Upper lobe of right lung (tissue), 1 donor: ENCODE results near the gene BACH2. TPM values are rescaled to one million over a fixed set of nuclear protein-coding genes. Genes with fewer than 3 reads are reported as not detected.

ENCODE experiments used
- ATAC-seq: fragments of 200-7000 bp; cut with Tn5 transposase; one replicate; pipeline ENCODE4 v1.9.1; 2020; ENCODE audit warnings: mild to moderate bottlenecking, moderate library complexity
- DNase-seq: peaks from one replicate; pipeline ENCODE4 v3.0.0-alpha.2; 2020
- H3K27ac ChIP-seq: fragments of 200-600 bp; one replicate; pipeline ENCODE4 v1.8.0; 2022
- H3K27me3 ChIP-seq: fragments of 200-600 bp; one replicate; pipeline ENCODE4 v1.8.0; 2022; ENCODE audit warnings: mild to moderate bottlenecking
- H3K36me3 ChIP-seq: fragments of 200-600 bp; one replicate; pipeline ENCODE4 v1.8.0; 2022
- H3K4me1 ChIP-seq: fragments of 200-600 bp; one replicate; pipeline ENCODE4 v1.8.0; 2022
- H3K4me3 ChIP-seq: fragments of 200-600 bp; one replicate; pipeline ENCODE4 v1.8.0; 2022; ENCODE audit warnings: mild to moderate bottlenecking
- H3K9me3 ChIP-seq: fragments of 200-600 bp; one replicate; pipeline ENCODE4 v1.8.0; 2022
- intact Hi-C: fragments of 100-400 bp; cut with DNase I; formaldehyde crosslinking; loops from one replicate; pipeline ENCODE4 v1.11.0; 2022
- total RNA-seq: library from RNA; stranded (reverse); fragmentation: NEBNext Ultra II Directional; extraction: Animal tissue kit (Norgen Biotek cat#: 25700); gene quantifications from one replicate; pipeline ENCODE4 v1.2.1, GENCODE V29; 2021
- TF ChIP-seq, protein P1 (sequence below): fragments of 200-600 bp; IDR thresholded peaks from one replicate; pipeline ENCODE4 v1.8.0; 2022; ENCODE audit warnings: antibody characterized with exemption
- donor health status: DM: no; HTN: yes; CAD: no; lungs with severe emphysema.

BACH2 gene
- total RNA-seq, 1 donor from 2014 or later = 4.9 TPM

DNA sequence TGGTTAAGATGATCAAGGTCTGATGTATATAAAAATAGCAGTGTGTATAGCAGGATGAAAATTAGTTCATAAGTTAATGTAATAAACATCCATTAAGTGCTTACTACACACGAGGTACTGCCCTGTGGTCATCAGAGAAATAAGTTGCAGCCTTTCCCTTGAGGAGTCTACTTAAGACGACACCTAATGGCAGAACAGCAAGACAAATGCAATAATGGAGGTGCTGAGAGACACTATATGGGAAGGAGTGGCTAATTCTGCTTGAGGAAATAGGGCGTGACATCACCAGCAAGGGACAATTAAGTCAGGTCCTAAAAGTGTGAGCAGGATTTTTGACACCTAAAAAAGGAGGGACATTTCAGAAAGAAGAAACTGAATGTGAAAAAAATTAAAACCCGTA, 75.2 kb downstream of the BACH2 start:
- H3K4me1 ChIP-seq = peaks cover 21% of the 10 kb centered on the region
- no peaks in the 10 kb centered on the region for H3K27me3 ChIP-seq
- no peaks in the 10 kb centered on the region for H3K9me3 ChIP-seq
- no peak overlapping the region for H3K27ac ChIP-seq
- ATAC-seq (no peak), DNase-seq (no peak)
- no peaks in the 10 kb centered on the region for H3K36me3 ChIP-seq
- TF ChIP-seq, protein P1, sequence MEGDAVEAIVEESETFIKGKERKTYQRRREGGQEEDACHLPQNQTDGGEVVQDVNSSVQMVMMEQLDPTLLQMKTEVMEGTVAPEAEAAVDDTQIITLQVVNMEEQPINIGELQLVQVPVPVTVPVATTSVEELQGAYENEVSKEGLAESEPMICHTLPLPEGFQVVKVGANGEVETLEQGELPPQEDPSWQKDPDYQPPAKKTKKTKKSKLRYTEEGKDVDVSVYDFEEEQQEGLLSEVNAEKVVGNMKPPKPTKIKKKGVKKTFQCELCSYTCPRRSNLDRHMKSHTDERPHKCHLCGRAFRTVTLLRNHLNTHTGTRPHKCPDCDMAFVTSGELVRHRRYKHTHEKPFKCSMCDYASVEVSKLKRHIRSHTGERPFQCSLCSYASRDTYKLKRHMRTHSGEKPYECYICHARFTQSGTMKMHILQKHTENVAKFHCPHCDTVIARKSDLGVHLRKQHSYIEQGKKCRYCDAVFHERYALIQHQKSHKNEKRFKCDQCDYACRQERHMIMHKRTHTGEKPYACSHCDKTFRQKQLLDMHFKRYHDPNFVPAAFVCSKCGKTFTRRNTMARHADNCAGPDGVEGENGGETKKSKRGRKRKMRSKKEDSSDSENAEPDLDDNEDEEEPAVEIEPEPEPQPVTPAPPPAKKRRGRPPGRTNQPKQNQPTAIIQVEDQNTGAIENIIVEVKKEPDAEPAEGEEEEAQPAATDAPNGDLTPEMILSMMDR = no peak
- H3K4me3 ChIP-seq = no peak overlapping the region
- intact Hi-C loops = no loop called here

DNA sequence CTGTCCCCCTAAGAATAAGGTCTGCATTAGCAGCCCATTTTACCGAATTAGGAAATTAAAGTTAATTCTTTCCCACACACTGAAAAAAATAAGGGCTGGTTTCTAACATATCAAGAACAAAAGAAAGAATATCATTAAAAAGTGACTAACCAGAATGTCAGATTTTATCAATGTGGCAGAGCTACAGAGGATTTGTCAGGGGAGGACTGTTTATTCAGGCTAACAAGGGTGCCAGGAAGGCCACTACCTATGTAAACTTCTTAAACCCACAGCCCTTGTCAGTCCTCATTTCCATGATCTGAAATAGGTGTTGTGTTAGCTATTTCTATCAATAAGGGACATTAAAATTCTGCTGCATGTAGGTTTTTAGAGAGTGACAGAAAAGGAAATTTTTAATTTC, 76.4 kb downstream of the BACH2 start:
- DNase-seq = no peak
- intact Hi-C loops = no loop called here
- no peak overlapping the region for H3K27ac ChIP-seq
- no peaks in the 10 kb centered on the region for H3K9me3 ChIP-seq
- no peaks in the 10 kb centered on the region for H3K27me3 ChIP-seq
- TF ChIP-seq, protein P1 = no peak
- H3K4me1 ChIP-seq = peaks cover 30% of the 10 kb centered on the region
- H3K4me3 ChIP-seq = no peak overlapping the region
- ATAC-seq = no peak
- H3K36me3 ChIP-seq = no peaks in the 10 kb centered on the region

DNA sequence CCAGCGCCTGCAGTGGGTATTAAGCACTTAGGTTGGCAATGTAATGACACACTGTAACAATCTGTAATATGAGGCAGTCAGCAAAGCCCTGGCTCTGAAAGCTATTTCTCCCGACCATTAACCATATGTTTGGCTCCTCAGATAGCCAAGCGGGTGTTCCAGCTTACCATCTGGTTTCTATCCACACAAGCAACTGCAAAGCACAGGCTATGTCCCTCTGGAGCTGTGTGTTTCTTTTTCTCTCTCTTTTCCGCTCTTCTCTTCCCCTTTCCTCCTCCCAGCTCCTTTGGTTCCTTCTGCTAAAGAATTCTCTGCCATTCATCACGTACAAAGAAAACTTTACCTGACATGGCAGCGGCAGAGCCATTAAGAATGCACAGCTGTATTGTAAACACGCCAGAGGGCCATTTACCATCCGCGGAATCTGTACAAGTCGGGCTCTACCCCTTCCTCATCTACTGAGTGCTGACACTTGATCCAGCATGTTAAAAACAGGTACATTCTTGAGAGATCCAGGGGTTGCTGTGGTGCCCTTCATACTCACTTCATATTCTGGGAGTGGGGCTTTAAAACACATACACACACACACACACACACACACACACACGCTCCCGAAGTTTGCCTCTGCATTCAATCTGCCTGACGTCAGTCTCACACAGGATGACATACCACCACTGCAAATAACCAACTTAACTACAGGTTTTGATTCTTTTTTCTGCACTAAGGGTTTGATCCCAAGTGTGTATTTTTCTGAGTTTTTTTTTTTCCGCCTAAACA, 77.2 kb downstream of the BACH2 start:
- no peak for DNase-seq
- intact Hi-C loops = no loop called here
- Histone ChIP-seq H3K36me3 (no peaks in the 10 kb centered on the region), H3K27ac (peak overlapping the region; percentile 82), H3K4me1 (peaks cover 30% of the 10 kb centered on the region), H3K27me3 (no peaks in the 10 kb centered on the region), H3K4me3 (peak overlapping the region; percentile 17), H3K9me3 (no peaks in the 10 kb centered on the region)
- peak; percentile 37 for ATAC-seq
- TF ChIP-seq, protein P1 = no peak

DNA sequence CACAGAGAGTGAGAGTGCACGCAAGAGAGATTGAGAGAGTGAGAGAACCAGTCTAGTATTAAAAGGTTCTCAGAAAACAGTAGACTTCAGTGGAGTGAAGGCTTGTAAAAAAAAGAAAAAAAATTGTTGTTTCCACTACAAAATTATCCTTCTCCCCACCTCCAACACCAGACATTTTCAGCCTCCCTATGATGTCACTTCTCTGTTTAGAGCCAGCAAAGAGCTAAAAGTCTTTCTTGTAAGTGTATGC, 77.8 kb downstream of the BACH2 start:
- Histone ChIP-seq H3K9me3 (no peaks in the 10 kb centered on the region), H3K36me3 (no peaks in the 10 kb centered on the region), H3K27ac (peak overlapping the region; percentile 82), H3K4me3 (peak overlapping the region; percentile 17), H3K4me1 (peaks cover 30% of the 10 kb centered on the region), H3K27me3 (no peaks in the 10 kb centered on the region)
- TF ChIP-seq, protein P1 = no peak
- ATAC-seq (no peak), DNase-seq (no peak)
- intact Hi-C loops = no loop called here

DNA sequence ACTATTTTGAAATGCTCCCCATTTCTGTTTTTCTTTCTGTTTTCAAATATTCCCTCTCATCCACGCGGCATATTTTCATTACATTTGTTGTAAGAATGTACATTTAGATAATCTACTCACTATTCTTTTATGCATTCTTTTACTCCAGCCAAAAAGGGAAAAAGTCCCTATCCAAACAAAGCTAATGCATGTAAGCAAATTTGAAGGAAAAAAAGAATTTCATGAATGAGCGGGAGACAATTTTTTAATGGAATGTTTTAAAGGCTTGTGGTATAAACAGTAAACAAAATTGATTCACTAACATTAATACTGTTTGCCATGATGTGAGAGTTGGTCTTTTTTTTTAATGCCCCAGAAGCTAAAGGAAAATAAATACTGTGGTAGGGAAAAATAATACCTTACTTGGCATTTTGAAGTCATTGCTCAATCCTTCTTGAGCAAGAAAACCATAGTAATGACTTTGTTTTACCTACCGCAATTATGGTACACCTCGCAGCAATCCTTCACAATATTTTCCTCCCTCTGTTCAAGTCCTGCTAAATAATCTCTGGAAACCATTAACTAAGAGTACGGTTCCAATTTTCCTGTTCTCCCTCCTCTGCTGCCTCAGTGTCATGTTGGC, 79.0 kb downstream of the BACH2 start:
- no peaks in the 10 kb centered on the region for H3K9me3 ChIP-seq
- peak overlapping the region; percentile 82 for H3K27ac ChIP-seq
- no peak for DNase-seq
- no peaks in the 10 kb centered on the region for H3K36me3 ChIP-seq
- TF ChIP-seq, protein P1 = no peak
- no peak for ATAC-seq
- H3K4me1 ChIP-seq = peaks cover 30% of the 10 kb centered on the region
- H3K27me3 ChIP-seq = no peaks in the 10 kb centered on the region
- H3K4me3 ChIP-seq = peak overlapping the region; percentile 12
- intact Hi-C loops = no loop called here
